ENCODE results near the gene ROR2.

- TF ChIP-seq POLR2AphosphoS5 (IDR thresholded peaks at IDR 0.05) (no peak), CTCF (IDR thresholded peaks at IDR 0.05) (no peak), POLR2A (IDR thresholded peaks at IDR 0.05) (no peak), EP300 (IDR thresholded peaks at IDR 0.05) (no peak)
Measured at GRCh38 chr9:91657501-91657900, 292.5 kb downstream of the ROR2 start.
